Kasumi-1 (cell line): Measurements from ENCODE around the gene ADGRD2.
A peak's percentile ranks its signal among the peaks of the same experiment; 100 is the strongest.

ENCODE experiments used
- DNase-seq, 2 experiments: peaks; one replicate each; lab custom pipeline; 2025; lab: John Stamatoyannopoulos, UW

ADGRD2 gene

DNA sequence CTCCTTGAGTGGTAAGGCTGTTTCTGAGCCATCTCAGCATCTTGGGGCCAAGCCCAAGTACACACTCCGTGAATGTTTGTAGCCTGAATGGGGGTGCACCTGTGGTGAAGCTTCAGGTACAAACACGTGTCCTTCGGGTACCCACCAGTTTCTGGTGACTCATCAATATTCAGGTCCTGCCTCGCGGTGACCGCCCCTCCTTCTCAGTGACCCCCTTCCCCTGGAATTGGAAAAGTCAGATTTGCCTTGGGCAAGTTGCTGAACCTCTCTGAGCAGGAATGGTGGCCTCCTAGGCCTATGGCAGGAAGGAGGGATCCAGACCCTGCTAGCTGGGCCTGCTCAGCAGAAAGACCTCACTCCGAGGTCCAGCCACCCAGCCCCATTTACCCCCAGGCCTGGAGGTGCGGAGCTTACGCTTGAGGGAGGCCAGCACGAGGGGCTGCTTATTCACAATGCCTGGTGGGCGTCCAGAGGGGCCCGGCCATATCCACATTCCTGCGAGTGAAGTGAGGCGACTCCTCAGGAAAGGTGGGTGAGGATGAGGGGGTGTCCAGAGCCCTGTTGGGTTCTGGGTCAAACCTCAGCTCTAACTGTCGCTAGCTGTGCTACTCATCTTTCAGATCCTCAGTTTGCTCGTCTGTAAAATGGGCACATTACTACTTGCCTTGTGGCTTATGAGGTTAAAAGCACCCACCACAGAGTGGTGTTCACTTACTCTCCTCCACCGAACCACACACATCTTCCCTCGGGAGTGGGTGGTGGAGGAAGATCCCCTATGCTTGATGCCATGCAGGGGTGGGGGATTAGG lies 7.0 kb downstream of the ADGRD2 start:
- no peak for DNase-seq

DNA sequence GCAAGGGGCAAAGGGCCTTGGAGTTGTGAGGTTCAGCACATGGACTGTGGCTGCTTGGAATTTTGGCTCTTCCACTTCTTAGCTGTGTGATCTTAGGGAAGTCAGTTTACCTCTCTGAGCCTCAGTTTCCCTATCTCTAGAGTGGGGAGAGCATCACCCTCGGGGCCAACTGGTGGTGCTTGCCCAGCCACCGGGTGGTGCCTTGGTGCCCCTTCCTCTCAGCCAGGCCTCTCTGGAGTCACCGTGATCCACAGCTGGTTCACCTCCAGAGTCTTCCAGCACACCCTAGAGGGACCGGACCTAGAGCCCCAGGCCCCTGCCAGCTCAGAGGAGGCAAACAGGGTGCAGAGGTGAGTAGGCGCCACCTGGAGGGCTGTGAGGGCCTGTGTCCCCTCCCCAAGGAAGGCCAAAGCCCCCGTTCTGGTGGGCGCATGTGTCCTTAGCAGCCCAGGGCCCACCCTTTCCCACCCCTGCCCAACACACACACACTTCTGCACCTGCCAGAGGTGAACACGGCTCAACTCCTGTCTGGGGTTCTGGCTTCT lies 7.7 kb downstream of the ADGRD2 start:
- DNase-seq = no peak

DNA sequence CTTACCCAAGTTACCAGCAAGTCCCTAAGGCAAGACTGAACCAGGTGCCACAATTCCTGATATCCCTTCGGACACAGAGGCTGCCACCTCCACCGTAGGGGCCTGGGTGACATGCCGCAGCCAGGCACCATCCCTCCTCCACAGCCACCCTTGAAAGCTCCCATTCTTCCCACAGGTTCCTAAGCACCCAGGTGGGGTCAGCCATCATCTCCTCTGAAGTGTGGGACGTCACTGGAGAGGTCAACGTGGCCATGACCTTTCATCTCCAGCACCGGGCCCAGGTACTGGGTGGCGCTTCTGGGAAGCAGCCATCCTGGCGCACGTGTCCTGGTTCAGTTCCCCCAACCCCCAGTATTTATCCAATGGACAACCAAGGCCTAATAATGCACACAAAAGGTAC lies 8.2 kb downstream of the ADGRD2 start:
- DNase-seq = no peak

DNA sequence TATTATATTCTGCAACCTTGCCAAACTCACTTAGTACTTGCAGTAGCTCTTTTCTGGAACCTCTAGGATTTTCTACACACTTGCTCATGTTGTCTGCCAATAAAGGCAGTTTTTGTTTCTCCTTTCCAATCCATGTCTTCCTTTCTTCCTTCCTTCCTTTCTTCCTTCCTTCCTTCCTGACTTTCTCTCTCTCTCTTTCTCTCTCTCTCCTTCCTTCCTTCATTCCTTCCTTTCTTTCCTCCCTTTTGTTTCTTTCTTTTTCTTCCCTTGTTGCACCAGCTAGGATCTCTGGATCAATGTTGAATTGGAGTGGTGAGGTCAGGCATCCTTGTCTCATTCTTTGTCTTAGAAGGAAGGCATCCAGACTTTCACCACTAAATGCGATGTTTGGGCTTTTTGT lies 12.5 kb downstream of the ADGRD2 start:
- DNase-seq = no peak

DNA sequence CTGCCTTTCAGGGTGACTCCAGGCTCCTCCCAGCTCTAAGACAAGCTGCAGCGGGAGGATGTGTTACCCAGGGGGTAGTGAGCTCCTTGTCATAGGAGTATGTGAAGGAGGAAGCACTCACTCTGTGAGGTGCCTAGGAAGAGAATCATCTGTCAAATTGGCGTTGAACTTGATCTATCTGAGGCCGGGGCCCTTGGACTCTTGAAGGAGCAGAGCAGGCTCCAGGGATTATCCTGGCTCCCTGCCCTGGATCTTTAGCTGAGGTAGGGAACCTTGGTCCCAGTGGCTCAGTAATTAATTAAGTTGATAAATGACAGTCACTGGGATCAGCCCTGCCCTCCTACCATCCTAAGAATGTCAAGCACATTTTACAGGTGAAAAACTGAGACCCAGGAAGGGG lies 15.5 kb downstream of the ADGRD2 start:
- no peak for DNase-seq

DNA sequence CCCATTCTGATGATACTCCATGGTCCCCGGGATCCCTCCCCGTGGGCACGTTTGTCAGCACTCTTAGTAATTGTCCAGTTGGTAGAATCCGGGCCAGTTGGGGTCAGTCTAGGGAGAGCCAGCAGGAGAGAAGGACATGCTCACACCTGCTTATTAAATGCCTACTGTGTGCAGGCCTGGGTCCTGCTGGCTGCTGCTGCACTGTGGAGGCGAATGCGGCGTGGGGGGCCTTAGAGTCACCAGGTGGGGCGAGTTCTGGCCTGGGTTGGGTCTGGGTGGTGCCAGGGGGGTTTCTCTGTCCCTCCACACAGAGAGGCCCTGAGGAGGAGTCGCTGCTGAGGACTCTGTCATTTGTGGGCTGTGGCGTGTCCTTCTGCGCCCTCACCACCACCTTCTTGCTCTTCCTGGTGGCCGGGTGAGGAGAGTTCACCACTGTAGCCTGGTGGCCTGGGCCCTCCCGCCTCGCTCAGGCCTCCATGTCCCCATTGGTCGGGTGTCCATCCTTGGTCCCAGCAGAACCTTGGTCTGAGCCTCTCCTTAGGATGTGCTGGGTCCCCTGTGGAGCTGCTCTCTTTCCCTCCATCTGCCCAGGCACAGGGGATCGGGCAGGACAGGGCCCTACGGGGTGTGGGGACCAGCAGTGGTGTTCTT lies 17.3 kb downstream of the ADGRD2 start:
- no peak for DNase-seq

DNA sequence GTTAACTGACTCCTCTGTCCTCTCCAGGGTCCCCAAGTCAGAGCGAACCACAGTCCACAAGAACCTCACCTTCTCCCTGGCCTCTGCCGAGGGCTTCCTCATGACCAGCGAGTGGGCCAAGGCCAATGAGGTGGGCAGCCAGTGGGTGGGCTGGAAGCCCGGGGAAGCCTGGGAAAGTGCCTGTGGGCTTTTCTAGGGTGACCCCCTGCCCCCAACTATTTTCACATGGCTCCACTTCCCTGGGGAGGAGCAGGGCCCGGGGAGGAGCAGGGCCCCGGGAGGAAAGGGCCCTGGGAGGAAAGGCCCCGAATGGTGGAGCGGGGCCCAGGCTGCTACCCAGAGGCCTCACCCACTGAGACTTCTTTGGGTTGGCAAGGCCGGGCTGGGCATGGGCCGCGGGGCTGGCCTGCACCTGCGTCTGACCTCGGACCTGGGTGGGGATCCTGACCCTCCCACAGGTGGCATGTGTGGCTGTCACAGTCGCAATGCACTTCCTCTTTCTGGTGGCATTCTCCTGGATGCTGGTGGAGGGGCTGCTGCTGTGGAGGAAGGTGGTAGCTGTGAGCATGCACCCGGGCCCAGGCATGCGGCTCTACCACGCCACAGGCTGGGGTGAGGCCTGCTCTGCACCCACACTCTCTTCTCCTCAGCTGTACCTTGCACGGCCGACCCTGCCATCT lies 17.9 kb downstream of the ADGRD2 start:
- no peak for DNase-seq

DNA sequence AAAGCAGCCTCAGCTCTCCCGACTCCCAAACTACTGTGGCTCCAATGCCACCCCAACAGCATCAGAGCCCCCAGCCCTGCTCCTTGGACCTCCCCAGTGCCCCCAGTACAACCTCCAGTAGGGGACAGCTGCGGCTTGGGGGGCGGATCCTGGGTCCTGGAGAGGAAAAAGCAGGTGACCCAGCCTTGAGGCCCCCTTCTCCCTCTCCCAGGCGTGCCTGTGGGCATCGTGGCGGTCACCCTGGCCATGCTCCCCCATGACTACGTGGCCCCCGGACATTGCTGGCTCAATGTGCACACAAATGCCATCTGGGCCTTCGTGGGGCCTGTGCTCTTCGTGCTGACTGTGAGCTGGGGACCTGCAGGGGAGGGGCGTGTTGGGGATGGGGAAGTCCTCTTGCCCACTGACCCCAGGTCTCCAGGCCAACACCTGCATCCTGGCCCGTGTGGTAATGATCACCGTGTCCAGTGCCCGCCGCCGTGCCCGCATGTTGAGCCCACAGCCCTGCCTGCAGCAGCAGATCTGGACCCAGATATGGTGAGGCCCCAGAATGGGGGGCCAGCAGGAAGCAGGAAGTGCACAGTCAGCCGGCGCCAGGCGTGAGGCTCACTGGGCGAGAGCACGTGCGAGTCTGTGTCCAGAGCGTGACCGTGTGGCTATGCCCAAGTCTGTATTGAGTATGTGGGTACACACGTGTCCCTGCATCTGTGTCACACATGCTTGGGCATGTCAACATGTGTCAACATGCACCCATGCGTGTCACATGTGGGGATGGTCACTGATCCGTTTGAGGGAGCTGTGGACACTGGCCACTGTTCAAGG lies 19.0 kb downstream of the ADGRD2 start:
- DNase-seq = no peak

DNA sequence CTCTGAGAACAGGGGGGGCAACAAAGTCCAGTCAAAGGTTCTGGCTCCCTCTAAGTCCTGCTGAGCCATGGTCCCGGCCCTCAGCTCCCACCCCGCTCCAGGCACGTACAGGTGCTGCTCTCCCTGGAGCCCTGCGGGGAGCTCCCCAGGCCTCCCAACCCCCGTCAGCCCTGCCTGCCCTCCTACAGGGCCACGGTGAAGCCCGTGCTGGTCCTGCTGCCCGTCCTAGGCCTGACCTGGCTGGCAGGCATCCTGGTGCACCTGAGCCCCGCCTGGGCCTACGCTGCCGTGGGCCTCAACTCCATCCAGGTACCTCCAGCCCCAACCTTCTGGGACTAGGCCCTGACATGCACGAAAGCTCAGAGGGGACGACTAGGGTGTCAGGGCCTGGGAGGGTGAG lies 20.1 kb downstream of the ADGRD2 start:
- DNase-seq = no peak

DNA sequence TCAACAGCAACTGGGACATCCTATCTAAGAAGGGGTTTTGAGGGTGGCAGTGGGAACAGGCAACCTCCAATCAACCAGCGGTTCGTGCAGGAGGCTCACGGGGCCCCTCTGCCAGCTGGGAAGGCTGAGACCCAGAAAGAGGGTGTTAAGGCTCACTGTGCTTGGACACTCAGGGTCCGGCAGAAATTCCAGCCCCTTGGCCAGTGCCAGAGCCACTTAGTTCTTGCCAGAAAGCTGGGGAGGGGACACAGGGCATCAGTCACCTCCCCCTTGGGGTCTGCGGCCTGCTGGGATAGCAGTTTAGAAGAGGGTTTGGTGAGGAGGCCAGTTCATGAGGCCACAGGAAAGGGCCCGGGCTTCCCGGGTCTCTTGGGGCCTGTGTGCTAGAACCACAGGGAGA lies 20.5 kb downstream of the ADGRD2 start:
- DNase-seq = no peak

DNA sequence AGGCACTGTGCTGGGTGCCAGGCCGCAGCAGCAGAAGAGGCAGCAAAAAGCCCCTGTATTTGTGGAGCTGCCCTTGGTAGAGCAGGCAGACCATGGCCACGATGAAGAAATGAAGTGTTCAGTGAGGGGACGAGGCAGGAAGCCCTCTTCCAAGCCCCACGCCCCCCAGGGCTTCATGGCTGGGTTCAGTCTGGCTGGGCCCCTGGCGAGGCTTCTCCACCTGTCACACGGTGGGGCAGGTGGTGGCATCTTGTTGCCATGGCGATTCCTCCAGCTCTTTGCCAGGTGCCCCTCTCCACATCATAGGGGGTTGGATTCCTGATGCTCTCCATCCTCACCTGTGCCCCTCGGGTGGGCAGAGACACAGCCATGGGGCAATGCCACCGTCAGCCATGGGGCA lies 21.5 kb downstream of the ADGRD2 start:
- no peak for DNase-seq

DNA sequence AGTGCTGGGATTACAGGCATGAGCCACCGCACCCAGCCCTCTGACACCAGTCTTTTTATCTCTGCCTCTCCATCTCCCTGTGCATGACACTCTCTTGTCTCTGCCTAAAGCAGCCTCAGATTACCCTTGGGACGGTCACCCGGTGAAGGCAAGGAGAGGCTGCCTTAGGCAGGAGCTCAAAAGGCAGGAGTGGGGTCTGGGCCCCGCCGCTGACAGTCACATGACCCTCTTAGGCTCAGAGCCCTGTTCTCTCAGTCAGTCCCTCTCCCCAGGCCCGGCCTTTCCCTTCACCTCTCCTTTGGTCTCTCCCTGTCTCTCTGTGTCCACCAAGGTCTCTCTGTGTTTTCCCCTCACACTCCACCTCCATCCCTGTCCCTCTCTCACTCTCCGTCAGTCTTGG lies 22.5 kb downstream of the ADGRD2 start:
- DNase-seq = no peak

DNA sequence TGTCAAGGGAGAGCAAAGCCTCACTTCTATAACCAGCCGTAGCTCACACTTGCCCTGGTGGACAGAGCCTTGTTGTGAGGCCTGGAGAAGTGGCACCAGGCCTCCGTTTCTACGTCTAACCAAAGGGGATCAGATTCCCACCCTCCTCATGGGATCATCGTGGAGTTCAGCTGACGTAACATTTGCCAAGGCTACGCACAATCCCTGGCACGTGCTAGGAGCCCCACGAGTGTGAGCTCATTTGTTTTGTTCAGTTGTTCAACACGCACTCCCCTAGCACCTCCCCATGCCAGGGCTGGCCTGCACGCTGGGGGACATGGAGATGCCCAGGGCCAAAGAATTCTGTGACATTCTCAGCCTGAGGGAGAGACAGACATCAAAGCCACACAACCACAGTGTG lies 23.1 kb downstream of the ADGRD2 start:
- DNase-seq = no peak

DNA sequence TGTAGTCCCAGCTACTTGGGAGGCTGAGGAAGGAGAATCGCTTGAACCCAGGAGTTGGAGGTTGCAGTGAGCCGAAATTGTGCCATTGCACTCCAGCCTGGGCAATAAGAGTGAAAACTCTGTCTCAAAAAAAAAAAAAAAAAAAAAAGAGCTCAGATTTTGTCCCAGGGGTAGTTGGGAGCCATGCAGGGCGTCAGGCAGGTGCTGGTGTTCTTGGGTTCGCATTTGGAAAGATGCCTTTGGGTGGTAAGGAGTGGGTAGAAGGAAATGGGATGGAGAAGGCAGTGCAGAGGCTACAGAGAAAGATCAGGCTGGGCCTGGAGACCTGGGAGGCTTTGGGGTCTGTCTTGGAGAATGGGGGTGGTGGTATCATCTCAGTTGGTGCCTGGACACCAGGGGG lies 23.9 kb downstream of the ADGRD2 start:
- no peak for DNase-seq

DNA sequence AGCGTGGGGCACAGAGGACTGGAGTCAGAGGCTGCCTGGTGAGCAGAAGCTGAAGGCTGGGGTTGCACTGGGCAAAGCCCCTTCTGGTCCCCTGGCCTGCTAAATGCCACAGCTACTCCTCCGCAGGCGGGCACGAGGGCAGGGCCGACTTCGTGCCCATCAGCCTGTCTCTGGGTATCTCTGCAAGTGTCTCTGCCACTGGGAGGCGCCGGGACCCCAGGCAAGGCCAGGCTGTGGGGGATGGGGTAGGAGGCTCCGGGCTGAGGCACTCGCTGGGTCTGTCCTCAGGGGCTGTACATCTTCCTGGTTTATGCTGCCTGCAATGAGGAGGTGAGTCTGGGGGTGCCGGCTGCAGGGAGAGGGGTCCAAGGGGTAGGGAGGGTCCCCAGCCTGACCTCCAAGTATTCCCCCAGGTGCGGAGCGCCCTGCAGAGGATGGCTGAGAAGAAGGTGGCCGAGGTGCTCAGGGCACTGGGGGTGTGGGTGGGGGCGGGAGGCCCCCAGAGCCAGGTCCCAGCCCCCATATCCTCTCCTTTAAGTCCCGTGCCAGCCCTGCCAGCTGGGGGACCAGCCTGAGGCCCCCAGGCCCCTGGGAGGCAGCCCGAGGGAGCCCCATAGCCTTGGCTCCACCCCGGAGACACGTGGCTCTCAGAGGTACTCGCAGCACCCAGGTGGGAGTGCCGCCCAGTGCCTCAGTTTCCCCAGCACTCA lies 25.1 kb downstream of the ADGRD2 start:
- DNase-seq = peak; percentile 59 to 66

DNA sequence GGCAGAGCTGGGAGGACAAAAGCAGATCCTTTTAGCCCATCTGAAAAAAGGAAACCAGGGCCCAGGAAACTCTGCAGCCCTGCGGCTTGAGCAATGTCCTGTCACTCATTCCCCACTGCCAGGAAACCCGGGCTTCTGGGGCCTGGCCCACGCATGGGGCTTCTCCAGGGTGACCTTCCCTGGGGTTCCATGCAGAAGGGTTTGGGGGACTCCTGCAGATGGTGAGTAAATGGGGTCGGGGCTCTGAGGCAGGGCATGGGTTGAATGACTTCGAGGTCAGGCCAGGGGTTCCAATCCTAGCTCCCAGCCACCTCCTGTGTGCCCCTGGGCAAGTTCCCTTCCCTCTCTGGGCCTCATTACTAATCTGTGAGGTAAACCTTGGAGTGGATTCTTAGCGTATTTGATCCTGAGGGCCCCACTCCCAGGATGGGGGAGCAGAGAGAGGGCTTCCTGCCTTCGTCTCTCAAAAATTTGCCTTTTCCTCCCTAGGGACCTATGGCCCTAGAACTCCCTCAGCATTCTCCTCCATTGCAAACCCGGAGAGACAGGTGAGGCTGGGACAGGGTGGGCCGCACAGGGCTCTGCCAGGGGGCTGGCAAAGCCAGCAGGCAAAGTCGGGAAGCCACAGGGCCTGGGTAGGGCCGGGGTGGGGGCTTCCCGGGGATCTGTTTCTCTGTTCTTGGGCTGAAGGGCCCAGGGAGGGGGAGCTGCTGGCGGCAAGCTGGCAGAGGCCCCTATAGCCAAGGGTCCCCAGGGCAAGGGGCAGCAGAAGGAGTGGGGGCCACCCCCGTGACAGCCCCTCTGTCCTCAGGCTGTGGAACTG lies 25.8 kb downstream of the ADGRD2 start:
- DNase-seq = peak; percentile 49 to 65

DNA sequence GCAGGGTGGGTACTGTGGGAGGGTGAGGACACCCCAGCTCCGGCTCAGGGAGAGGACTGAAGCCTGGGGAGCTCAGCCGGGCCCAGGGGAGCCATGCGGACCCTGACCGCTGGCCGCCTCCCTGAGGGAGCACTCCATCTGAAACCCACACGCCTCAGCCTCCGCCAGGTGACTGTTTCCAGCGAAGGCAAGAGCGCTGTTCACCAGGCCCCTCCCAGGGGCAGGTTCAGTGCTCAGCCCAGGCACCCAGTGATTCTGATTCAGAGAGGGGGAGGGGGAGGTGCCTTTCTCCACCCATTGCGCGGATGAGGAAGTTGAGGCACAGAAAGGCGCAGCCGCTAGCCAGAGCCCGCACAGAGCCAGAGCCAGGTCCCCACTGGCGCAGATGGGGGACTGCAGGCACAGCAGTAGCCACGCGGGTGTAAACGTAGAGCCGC lies 27.0 kb downstream of the ADGRD2 start:
- DNase-seq = no peak

DNA sequence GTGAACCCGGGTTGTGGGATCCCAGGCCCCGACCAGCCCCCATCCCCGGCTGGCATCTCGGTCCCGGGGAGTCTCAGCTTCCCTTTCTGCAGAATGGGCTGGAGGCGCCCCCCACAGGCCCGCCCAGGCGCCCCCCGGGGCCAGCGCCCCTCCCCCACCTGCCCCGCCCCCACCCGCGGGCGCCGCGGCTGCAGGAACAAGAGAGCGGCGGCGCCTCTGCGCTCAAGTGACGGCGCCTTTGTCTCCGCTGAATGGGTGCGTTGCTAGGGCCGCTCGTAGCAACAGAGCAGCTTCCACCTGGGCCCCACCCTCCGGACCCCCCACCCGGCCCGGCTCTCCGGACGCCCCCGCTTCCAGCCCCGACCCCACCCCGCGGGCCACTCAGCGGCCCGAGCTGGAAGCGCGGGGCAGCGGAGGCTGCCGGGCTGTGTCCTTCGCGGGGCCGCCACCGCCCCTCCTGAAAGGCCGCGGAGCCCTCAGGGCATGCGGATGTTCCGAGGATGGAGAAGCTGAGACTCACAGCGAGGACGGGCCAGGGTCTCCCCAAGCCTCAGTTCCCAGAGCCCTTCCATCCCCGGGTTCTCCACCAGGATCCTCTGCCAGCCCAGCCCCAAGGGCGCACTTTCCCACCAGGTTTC lies 27.5 kb downstream of the ADGRD2 start:
- no peak for DNase-seq

DNA sequence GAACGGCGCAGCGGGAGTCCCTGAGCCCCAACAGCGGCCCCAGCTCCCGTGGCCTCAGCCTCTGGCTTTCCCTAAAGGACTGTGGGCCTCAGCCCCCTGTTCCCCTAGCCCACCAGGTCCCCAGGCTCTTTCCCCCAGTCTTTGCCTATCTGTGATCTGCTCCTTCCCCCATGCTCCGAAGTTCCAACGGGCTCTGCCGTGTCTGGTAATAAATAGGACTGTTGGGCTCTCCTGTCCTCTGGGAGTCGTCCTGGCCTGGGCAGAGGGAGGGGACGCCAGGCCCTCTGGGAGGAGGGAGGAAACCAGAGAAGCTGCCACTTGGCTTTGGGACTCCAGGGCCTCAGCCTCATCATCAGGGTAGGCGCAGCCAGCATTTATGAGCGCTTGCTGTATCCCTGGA lies 28.1 kb downstream of the ADGRD2 start:
- no peak for DNase-seq

DNA sequence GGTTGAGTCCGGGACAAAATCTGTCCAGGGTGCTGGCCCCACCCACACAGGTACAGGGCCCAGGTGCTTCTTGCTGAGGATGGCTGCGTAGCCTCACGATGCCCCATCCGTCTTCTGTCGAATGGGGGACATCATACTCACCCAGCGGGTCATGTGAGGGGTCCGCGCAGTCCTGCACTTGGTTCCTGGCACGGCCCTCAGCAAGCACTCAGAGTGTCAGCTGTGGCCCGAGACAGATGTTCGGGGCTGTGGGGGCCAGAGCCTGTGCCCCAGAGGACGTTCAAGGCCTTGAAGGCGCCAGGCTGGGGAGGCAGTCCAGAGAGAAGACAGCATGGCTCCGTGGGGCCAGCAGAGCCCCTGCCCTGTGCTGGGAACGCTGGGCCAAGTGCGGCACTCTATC lies 29.1 kb downstream of the ADGRD2 start:
- DNase-seq = no peak
